ENCODE results near the gene ITPA. TPM values are rescaled to one million over a fixed set of nuclear protein-coding genes. Genes with fewer than 3 reads are reported as not detected.
A peak's percentile ranks its signal among the peaks of the same experiment; 100 is the strongest.

ITPA gene
- total RNA-seq, 1 donor from 2014 or later, result 43.0 TPM

DNA sequence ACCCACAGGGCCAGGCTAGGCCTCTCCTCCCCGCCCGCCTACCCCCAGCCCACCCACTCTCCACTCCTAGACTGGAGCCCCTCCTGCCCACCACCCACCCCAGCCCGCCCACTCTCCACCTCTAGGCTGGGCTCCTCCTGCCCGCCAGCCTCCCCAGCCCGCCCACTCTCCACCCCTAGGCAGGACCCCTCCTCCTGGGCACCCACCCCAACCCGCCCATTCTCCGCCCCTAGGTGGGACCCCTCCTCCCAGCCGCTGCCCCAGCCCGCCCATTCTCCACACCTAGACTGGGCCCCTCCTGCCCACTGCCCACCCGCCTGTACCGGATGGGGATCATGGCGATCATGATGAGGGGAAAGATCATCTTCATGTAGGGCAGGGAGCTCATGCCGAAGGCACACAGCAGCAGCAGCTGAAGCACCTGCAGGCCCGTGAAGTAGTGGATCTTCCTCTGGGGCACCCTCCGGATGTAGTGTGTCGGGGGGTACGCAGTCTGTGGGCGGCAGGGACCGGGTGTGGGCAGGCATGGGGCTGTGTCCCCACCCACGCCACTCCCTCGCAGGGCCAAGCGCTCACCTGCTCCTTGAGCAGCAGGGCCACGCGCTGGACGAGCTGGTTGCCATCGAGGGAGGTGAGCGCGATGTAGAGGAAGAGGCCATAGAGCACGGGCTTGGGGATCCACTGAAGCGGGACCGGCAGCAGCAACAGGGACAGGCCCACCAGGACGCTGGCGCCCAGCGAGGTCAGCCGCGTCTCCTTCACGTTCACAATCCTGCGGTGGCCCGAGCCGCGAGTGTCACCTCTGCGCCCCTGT is 18.8 kb downstream of the ITPA start:
- DNase-seq (ENCODE audit: low read depth in 2 of 2), result no peak

GRCh38 chr20:3228750-3229032 is 19.4 kb downstream of the ITPA start:
- no peak for DNase-seq (ENCODE audit: low read depth in 2 of 2)

GRCh38 chr20:3229158-3229557 is 19.9 kb downstream of the ITPA start:
- DNase-seq (ENCODE audit: low read depth in 2 of 2), result no peak

DNA sequence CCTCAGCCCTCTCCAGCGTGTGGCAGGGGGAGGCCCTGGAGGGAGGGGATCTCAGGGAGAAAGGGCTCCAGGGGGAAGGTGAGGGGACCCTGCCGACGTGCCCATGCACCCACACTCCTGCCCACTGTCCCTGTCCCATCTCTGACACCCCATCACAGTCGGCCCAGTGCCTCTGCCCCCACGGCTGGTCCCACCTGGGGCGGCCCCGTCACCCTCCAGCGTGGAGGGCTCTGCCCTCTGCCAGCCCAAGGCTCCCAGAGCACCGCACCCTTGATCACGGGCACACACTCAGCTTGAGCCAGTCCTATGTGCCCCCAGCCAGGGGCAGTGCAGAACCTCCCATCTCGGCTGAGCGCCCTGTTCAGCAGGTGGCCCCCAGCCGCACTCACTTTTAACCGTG is 20.5 kb downstream of the ITPA start:
- no peak for DNase-seq (ENCODE audit: low read depth in 2 of 2)

- no peak for DNase-seq (ENCODE audit: low read depth in 2 of 2)
These were observed 21.8 kb downstream of the ITPA start for GRCh38 chr20:3231116-3231515.

DNA sequence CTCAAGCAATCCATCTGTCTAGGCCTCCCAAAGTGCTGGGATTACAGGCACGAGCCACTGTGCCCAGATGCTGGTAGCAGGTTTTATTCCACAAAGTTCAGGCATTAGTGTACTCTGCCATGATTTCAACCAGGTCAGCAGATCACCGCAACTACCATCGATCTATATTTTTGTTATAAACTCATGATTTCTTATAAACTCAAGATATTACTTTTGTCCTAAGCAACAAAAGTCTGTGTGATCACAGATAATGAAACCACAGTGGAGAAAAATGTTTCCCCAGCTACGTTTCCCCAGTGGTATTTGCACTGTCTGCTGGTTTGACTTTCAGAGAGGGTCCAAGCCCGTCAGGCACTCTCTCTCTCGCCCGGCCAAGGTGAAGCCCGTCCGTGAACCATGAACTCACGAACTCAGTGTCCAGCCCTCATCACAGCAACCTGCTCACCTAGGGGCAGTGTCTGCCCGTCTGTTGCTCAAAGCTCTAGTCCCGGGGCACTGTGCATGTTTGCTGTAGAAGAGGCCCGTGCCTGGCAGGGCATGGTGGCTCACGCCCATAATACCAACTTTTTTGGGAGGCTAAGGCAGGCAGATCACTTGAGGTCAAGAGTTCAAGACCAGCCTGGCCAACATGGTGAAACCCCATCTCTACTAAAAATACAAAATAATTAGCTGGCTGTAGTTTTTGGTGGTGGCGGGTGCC is 22.7 kb downstream of the ITPA start:
- DNase-seq (ENCODE audit: low read depth in 2 of 2), result no peak

GRCh38 chr20:3233131-3233990 is 24.1 kb downstream of the ITPA start:
- no peak for DNase-seq (ENCODE audit: low read depth in 2 of 2)

GRCh38 chr20:3233991-3234498 is 24.7 kb downstream of the ITPA start:
- no peak for DNase-seq (ENCODE audit: low read depth in 2 of 2)

DNA sequence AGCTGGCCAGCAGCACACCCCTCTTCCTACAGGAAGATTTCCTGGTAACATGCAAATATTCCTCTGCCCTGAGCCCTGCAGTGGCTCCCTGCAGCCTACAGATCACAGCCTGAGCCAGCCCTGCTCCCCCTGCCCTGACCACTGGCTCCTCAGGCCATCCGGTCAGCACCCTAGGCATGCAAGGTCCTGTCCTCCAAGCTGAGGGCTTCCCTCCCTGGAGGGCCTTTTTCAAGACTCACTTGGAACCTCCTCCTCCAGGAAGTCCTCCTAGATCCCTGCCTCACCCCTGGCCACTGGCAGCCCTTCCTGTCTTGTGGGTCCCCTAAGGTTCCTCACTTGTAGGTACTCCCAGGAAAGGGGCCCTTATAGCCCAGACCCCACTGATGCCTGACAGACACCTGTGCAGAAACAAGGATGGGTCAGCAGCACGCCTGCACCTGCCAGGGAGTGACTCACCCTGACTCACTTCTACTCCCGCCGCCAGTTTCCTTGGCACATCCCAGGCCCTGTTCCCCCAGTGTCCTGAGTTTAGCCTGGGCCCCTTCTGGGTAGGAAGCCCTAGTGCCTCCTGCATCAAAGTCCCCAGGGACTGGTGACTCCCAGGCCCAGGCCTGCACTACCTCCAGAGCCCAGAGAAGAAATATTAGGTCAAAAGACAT is 26.5 kb downstream of the ITPA start:
- DNase-seq (ENCODE audit: low read depth in 2 of 2), result peak in 1 of 2 donors; percentile 28

DNA sequence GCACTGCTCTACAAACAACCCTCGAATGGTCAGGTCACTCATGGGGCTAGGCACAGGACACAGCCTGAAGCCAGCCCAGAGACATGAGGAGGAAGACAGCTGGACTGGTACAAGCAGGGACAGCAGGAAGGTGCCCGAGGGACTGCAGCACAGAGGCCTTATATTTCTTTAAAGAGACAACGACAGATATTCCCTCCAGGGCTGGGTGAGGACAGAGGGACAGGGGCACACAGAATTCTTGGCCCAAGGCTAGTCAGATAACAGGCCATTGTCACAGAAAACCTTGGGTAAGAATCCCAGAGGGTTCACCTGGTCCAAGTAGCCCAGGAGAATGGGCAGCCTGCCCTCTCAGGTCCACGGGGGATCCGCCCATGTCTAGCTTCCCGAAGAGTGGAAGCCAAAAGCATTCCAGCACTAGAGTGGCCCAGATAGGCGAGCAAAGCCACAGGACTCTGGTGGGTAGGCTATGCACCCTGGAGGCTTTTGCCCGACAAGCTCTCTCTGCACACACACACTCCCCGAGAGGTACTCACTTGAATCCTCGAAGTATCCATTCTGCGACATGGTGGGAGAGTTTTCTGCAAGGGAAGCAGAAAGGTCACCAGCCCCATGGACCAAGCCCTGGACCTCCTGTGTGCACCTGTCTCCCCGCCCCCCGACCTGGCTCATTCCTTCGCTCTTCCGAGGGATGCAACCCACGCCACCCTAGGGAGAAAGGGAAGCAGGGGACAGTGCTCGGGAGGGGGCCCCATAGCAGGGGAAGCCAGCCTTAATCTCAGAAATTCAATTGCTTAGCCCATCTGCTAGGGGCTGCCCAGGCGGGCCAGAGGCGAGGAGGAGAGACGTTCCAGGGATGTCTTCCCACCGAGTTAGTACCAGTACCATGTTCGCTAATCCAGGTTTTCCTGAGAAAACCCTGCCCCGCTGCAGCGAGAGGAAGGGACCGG is 28.0 kb downstream of the ITPA start:
- DNase-seq (ENCODE audit: low read depth in 2 of 2), result no peak

GRCh38 chr20:3237958-3238615 is 28.8 kb downstream of the ITPA start:
- DNase-seq (ENCODE audit: low read depth in 2 of 2), result no peak

- DNase-seq (ENCODE audit: low read depth in 2 of 2), result peak in 1 of 2 donors; percentile 26
These were observed 29.3 kb downstream of the ITPA start for GRCh38 chr20:3238616-3239025.

DNA sequence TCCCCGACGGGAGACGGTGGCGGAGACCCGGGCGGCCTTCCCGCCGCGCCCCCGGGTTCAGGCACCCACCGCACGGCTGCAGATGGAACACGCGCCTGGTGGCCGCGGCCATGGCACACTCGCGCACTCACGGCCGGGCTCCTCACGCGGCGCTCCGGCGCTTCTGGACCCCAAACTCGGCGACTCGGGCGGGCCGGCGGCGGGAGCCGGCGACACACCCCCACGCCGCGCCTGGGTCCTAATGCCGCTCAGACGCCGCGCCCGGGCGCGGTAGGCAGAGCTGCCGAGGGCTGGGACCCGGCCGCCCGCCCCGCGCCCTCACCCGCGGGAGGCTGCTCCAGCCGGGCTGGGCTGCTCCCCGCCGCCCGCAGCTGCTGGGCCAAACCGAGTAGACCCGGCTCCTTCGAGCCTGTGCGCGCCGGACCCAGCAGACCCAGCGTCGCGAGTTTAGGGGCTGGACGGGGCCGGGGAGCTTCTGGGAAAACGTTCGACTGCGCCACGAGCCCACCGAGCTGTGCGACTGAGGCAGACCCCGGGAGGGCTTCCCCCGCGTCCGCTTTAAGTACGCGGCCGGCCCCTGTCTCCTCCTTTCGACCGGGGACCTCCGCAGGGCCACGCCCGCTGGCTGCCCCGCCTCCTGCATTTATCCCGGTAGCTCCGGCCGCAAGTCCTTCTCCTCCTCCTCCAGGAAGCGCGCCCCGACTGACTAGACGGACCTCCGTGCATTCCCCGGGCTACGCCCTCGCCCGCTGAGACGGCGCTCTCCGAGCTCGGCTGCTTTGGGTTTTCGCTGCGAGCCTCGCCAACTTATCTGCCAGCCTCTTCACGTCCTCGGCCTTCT is 29.9 kb downstream of the ITPA start, which contains the start of gene SLC4A11:
Gene SLC4A11, minus strand, starts transcription at position 165 of the 841 bp plus-strand sequence. Its CDS starts 53 bp downstream, at position 112.
- peak in 1 of 2 donors; percentile 79 for DNase-seq (ENCODE audit: low read depth in 2 of 2)

DNA sequence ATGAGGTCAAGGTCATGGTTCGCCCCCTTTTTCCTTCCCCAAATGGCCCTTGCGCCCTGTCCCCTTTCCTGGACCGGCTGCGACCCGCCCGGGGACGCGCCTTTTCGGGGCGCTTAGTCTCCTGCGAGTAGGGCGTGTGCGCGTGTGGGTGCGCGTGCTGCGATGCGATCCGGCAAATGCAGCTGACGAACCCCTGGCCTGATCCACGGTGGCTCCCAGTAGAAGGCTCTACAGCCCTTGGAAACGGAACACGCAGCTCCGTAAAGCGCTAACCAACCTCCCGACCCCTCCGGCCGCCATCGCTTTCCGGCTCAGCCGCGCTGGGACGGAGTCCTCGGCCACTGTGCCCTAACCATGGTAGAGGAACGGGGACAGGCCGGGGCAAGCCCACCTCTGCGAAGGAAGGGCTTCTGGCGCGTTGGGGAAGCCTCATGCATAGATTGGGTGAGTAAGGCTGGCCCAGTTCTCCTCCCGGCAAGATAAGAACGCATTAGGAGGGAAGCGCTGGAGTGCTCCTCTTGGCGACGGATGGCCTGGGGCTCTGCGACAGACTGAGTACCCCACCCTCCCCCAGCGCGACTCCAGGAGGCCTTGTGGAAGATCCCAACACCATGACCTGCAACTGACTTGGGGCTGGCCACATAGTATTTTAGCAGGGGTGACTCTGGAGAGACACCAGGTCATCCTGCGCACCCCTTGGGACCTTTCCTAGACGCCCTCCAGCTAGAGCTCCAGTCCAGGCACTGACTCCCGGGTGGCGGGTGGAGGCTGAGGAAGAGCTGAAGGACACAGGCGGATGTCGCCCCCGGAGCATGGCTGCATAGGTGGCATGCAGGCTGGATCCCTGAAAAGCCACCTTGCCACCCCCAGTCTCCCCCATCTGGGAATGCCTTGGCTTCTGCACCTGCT is 30.8 kb downstream of the ITPA start:
- peak in 1 of 2 donors; percentile 42 for DNase-seq (ENCODE audit: low read depth in 2 of 2)

DNA sequence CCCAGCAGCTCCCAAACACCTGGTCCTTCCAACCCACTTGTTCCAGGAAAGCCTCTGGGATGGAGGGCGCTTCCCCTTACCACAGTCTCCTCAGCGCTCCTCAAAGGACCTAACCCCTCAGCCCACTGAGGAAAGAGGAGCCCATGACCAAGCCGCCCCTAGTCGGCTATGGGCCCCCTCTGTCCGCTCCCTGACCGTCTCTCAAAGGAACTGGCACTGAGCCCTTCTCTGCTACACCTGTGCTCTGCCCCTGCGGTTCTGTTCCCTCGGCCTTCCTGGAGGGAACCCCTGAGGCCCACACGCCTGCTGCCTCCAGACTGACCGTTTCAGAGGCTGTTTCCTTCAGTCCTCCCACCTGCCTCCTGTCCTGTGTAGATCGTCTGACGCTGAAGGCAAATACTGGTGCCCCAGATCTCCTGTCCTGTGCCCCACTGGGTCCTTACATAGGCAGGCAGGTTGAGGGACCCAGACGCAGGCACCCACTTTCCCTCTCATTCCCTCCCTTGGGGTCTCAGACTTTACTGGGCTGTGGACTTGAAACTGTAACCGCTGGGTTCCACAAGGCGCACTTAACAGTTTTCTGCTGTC is 31.6 kb downstream of the ITPA start:
- no peak for DNase-seq (ENCODE audit: low read depth in 2 of 2)

DNA sequence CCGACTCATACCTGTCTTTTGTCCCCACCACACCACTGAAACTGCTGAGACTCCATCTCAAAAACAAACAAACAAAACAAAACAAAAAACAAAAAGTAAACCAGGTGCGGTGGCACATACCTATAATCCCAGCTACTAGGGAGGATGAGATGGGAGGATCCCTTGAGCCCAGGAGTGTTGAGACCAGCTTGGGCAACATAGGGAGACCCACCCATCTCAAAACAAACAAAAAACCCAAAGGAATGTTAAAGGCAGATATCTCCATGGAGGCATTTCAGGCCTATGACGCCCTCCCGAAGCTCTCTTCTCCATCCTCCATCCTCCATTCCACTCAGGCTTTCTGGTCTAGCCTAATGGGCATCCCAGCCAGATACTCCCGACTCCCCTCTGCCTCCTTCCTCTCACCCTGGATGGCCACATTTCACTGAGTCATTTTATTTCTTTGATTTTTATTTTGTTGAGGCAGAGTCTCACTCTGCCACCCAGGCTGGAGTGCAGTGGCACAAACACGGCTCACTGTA is 32.9 kb downstream of the ITPA start:
- no peak for DNase-seq (ENCODE audit: low read depth in 2 of 2)
